Measurements from ENCODE around the gene ETNPPL.

DNA sequence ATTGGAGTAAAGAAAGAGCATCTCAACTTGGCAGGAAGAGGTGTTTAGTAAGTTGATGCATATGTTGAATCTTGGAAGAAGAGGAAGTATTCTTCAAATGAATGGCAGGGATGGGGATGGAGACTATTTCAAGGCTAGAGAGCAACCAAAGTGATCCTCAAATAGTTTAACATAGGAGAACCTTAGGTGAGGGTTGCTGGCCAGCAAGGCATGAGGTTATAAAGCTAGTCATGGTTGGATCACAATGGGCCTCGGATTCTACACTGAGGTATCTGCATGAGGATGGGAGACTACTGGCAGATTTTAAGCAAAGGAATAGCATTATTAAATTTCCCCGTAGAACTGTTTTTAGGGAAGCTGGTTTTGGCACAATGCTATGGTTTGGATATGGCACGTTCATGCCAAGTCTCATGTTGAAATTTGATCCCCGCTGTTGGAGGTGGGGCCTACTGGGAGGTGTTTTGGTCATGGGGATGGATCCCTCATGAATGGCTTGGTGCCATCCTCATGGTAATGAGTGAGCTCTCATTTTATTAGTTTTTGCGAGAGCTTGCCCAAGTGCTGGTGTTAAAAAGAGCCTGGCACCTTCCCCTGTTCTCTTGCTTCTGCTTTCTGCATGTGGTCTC is 41.9 kb upstream of the ETNPPL start:
- TF ChIP-seq, protein P1, sequence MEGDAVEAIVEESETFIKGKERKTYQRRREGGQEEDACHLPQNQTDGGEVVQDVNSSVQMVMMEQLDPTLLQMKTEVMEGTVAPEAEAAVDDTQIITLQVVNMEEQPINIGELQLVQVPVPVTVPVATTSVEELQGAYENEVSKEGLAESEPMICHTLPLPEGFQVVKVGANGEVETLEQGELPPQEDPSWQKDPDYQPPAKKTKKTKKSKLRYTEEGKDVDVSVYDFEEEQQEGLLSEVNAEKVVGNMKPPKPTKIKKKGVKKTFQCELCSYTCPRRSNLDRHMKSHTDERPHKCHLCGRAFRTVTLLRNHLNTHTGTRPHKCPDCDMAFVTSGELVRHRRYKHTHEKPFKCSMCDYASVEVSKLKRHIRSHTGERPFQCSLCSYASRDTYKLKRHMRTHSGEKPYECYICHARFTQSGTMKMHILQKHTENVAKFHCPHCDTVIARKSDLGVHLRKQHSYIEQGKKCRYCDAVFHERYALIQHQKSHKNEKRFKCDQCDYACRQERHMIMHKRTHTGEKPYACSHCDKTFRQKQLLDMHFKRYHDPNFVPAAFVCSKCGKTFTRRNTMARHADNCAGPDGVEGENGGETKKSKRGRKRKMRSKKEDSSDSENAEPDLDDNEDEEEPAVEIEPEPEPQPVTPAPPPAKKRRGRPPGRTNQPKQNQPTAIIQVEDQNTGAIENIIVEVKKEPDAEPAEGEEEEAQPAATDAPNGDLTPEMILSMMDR (IDR thresholded peaks at IDR 0.05; ENCODE audit: low read depth, low read length): no peak
- no peak for TF ChIP-seq EZH2phosphoT487 (IDR thresholded peaks at IDR 0.05; ENCODE audit: low read depth)

Measured in OCI-LY3 (cell line).